Measurements from ENCODE around the gene LSM14A. TPM values are rescaled to one million over a fixed set of nuclear protein-coding genes. Genes with fewer than 3 reads are reported as not detected.

Gene LSM14A
- polyA plus RNA-seq, 2 of the 4 experiments (the other 2 are of a cell fraction), result 241 to 264 TPM

DNA sequence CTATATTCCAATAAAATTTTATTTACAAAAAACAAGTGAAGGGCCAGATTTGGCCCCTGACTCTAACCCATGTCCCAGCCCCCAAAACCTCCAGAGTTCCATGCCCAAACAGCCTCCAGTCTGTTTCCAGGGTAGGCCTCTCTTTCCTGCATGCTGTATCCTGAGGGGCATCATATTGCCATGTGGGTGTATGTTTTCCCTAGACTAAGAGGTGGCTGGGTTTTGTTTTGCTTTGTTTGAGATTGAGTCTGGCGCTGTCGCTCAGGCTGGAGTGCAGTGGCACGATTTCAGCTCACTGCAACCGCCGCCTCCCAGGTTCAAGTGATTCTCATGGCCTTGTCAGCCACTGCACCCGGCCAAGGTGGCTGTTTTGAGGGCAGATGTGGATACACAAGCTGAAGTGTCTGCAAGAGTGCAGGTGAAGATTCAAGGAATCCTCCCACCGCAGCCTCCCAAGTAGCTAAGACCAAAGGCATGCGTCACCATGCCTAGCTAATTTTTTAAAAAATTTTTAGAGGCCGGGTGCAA is 23.6 kb upstream of the LSM14A start:
- 81% methylated on average over 9 of the region's 9 CpGs for WGBS (ENCODE audit: missing lambda C conversion rate)
- H3K4me3 ChIP-seq, result no peak overlapping the region
- H3K27ac ChIP-seq, result no peak overlapping the region
- H3K4me1 ChIP-seq, result no peaks in the 10 kb centered on the region
- POLR2A ChIA-PET, result no interaction called here
- no peak overlapping the region for H3K4me2 ChIP-seq
- CTCF ChIA-PET, result interaction anchor here (0.9 to 13.1 kb wide), 8 partner anchors 10 to 369 kb away, joined by 3 to 258 read pairs (median 34); no protein-coding TSS in a partner anchor
- DNase-seq (ENCODE audit: low read depth in 1 of 2, low spot score in 1 of 2), result no peak
- TF ChIP-seq, protein P1, sequence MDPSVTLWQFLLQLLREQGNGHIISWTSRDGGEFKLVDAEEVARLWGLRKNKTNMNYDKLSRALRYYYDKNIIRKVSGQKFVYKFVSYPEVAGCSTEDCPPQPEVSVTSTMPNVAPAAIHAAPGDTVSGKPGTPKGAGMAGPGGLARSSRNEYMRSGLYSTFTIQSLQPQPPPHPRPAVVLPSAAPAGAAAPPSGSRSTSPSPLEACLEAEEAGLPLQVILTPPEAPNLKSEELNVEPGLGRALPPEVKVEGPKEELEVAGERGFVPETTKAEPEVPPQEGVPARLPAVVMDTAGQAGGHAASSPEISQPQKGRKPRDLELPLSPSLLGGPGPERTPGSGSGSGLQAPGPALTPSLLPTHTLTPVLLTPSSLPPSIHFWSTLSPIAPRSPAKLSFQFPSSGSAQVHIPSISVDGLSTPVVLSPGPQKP (IDR thresholded peaks at IDR 0.05; ENCODE audit: low read depth, low read length), result no peak
- TF ChIP-seq FOSB (CRISPR knock-in tag; IDR thresholded peaks at IDR 0.05) (no peak), KDM5A (IDR thresholded peaks at IDR 0.05) (no peak), CEBPB (IDR thresholded peaks at IDR 0.05) (no peak), HEYL (CRISPR knock-in tag; IDR thresholded peaks at IDR 0.05) (no peak), FOXS1 (CRISPR knock-in tag; IDR thresholded peaks at IDR 0.05) (no peak), JUNB (IDR thresholded peaks at IDR 0.05) (no peak), HOXB13 (CRISPR knock-in tag; IDR thresholded peaks at IDR 0.05; ENCODE audit: low read depth) (no peak), KDM1A (IDR thresholded peaks at IDR 0.05; ENCODE audit: low read depth) (no peak), ZNF302 (CRISPR knock-in tag; IDR thresholded peaks at IDR 0.05) (no peak), CBX8 (IDR thresholded peaks at IDR 0.05) (no peak), CHD2 (IDR thresholded peaks at IDR 0.05; ENCODE audit: low read length, partially characterized antibody) (no peak)
- TF ChIP-seq, protein P2, sequence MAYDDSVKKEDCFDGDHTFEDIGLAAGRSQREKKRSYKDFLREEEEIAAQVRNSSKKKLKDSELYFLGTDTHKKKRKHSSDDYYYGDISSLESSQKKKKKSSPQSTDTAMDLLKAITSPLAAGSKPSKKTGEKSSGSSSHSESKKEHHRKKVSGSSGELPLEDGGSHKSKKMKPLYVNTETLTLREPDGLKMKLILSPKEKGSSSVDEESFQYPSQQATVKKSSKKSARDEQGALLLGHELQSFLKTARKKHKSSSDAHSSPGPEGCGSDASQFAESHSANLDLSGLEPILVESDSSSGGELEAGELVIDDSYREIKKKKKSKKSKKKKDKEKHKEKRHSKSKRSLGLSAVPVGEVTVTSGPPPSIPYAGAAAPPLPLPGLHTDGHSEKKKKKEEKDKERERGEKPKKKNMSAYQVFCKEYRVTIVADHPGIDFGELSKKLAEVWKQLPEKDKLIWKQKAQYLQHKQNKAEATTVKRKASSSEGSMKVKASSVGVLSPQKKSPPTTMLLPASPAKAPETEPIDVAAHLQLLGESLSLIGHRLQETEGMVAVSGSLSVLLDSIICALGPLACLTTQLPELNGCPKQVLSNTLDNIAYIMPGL (CRISPR knock-in tag; IDR thresholded peaks at IDR 0.05; ENCODE audit: borderline replicate concordance), result no peak
- FAIRE-seq, result no peak
- no peak for ATAC-seq
- no peaks in the 10 kb centered on the region for H3K9me3 ChIP-seq

DNA sequence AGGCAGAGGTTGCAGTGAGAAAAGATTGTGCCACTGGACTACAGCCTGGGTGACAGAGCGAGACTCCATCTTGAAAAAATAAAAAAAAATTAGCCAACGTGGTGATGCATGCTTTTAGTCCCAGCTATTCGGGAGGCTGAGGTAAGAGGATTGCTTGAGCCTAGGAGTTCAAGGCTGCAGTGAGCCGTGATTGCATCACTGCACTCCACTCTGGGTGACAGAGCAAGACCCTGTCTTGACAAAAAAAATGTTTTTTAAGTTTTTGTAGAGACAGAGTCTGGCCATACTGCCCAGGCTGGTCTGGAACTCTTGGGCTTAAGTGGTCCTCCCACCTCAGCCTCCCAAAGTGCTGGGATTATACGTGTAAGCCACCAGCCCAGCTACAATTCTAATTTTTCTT is 22.4 kb upstream of the LSM14A start:
- Histone ChIP-seq H3K9me3 (no peaks in the 10 kb centered on the region), H3K4me2 (no peak overlapping the region), H3K4me3 (no peak overlapping the region), H3K4me1 (no peaks in the 10 kb centered on the region), H3K27ac (no peak overlapping the region)
- FAIRE-seq (no peak), DNase-seq (ENCODE audit: low read depth in 1 of 2, low spot score in 1 of 2) (no peak), ATAC-seq (no peak)
- POLR2A ChIA-PET, result no interaction called here
- CTCF ChIA-PET, result interaction anchor here (0.7 to 13.1 kb wide), 7 partner anchors 22 to 818 kb away, joined by 3 to 258 read pairs (median 3); no protein-coding TSS in a partner anchor
- no peak for TF ChIP-seq CHD4 (IDR thresholded peaks at IDR 0.05; ENCODE audit: borderline replicate concordance)
- TF ChIP-seq NR3C1 (IDR thresholded peaks at IDR 0.05), result no peak
- TF ChIP-seq, protein P3, sequence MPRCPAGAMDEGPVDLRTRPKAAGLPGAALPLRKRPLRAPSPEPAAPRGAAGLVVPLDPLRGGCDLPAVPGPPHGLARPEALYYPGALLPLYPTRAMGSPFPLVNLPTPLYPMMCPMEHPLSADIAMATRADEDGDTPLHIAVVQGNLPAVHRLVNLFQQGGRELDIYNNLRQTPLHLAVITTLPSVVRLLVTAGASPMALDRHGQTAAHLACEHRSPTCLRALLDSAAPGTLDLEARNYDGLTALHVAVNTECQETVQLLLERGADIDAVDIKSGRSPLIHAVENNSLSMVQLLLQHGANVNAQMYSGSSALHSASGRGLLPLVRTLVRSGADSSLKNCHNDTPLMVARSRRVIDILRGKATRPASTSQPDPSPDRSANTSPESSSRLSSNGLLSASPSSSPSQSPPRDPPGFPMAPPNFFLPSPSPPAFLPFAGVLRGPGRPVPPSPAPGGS (IDR thresholded peaks at IDR 0.05), result no peak
- no peak for TF ChIP-seq GATA3 (IDR thresholded peaks at IDR 0.05; ENCODE audit: borderline replicate concordance)
- TF ChIP-seq, protein P4, sequence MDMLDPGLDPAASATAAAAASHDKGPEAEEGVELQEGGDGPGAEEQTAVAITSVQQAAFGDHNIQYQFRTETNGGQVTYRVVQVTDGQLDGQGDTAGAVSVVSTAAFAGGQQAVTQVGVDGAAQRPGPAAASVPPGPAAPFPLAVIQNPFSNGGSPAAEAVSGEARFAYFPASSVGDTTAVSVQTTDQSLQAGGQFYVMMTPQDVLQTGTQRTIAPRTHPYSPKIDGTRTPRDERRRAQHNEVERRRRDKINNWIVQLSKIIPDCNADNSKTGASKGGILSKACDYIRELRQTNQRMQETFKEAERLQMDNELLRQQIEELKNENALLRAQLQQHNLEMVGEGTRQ (IDR thresholded peaks at IDR 0.05), result no peak
- TF ChIP-seq, protein P5, sequence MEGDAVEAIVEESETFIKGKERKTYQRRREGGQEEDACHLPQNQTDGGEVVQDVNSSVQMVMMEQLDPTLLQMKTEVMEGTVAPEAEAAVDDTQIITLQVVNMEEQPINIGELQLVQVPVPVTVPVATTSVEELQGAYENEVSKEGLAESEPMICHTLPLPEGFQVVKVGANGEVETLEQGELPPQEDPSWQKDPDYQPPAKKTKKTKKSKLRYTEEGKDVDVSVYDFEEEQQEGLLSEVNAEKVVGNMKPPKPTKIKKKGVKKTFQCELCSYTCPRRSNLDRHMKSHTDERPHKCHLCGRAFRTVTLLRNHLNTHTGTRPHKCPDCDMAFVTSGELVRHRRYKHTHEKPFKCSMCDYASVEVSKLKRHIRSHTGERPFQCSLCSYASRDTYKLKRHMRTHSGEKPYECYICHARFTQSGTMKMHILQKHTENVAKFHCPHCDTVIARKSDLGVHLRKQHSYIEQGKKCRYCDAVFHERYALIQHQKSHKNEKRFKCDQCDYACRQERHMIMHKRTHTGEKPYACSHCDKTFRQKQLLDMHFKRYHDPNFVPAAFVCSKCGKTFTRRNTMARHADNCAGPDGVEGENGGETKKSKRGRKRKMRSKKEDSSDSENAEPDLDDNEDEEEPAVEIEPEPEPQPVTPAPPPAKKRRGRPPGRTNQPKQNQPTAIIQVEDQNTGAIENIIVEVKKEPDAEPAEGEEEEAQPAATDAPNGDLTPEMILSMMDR (IDR thresholded peaks at IDR 0.05), result no peak
- no peak for TF ChIP-seq RFX5 (IDR thresholded peaks at IDR 0.05)
- 73% methylated on average over 5 of the region's 5 CpGs for WGBS (ENCODE audit: missing lambda C conversion rate)

Measured in A549 (cell line).